HepG2 (cell line): Measurements from ENCODE around the gene KDM7A. TPM values are rescaled to one million over a fixed set of nuclear protein-coding genes. Genes with fewer than 3 reads are reported as not detected.
A peak's percentile ranks its signal among the peaks of the same experiment; 100 is the strongest.

Experiments used
- HOXA9 ChIP-seq: sonication (generic); formaldehyde crosslinking; IDR thresholded peaks from 2 replicates; pipeline ENCODE4 v1.8.1; 2022; ENCODE audit warnings: missing genetic modification reagents, mild to moderate bottlenecking, moderate library complexity, borderline replicate concordance
- ISL2 ChIP-seq: sonication (generic); formaldehyde crosslinking; IDR thresholded peaks from 2 replicates; pipeline ENCODE4 v1.5.0; 2020; ENCODE audit warnings: missing genetic modification reagents
- MATR3 ChIP-seq: sonication (generic); formaldehyde crosslinking; IDR thresholded peaks from 2 replicates; pipeline ENCODE4 v1.4.0; 2020; ENCODE audit warnings: missing genetic modification reagents
- NFIC ChIP-seq: IDR thresholded peaks from 2 replicates; pipeline ENCODE4 v1.6.1; 2012; ENCODE audit warnings: mild to moderate bottlenecking, low read length, inconsistent platforms
- NR1H2 ChIP-seq: sonication (generic); formaldehyde crosslinking; IDR thresholded peaks from 2 replicates; pipeline ENCODE4 v1.8.1; 2022; ENCODE audit warnings: low read depth, missing genetic modification reagents, borderline replicate concordance
- POLR2A ChIP-seq, 2 experiments: IDR thresholded peaks; 2 replicates each; pipeline ENCODE4 v1.6.1; 2011; ENCODE audit warnings: low read depth in 2 of 2, low read length in 2 of 2, mild to moderate bottlenecking in 1 of 2, moderate library complexity in 1 of 2; ENCODE audit not compliant: insufficient read depth in 1 of 2
- TCF12 ChIP-seq, 2 experiments: fragments of 450-650 bp in 1 of 2; sonication (generic) in 1 of 2; formaldehyde crosslinking in 1 of 2; IDR thresholded peaks; 2 replicates each; pipeline versions ENCODE4 v1.6.1 to v1.8.0; 2017 to 2022; ENCODE audit warnings: antibody characterized with exemption in 1 of 2, mild to moderate bottlenecking in 1 of 2, missing genetic modification reagents in 1 of 2, moderate library complexity in 1 of 2
- ZBTB7B ChIP-seq: sonication (generic); formaldehyde crosslinking; IDR thresholded peaks from 2 replicates; pipeline ENCODE4 v1.4.0; 2020; ENCODE audit warnings: missing genetic modification reagents
- ZFP41 ChIP-seq: sonication (generic); formaldehyde crosslinking; IDR thresholded peaks from 2 replicates; pipeline ENCODE4 v1.4.0; 2020; ENCODE audit warnings: mild to moderate bottlenecking, missing genetic modification reagents, borderline replicate concordance
- ZFYVE20 ChIP-seq: sonication (generic); formaldehyde crosslinking; IDR thresholded peaks from 2 replicates; pipeline ENCODE4 v1.8.0; 2023; ENCODE audit warnings: low read depth, mild to moderate bottlenecking, moderate library complexity, missing genetic modification reagents, borderline replicate concordance
- ZNF121 ChIP-seq: sonication (generic); formaldehyde crosslinking; IDR thresholded peaks from 2 replicates; pipeline ENCODE4 v1.5.0; 2020; ENCODE audit warnings: mild to moderate bottlenecking, missing genetic modification reagents
- ZNF446 ChIP-seq: sonication (generic); formaldehyde crosslinking; IDR thresholded peaks from 2 replicates; pipeline ENCODE4 v1.5.0; 2020; ENCODE audit warnings: mild to moderate bottlenecking, missing genetic modification reagents
- ZNF616 ChIP-seq: sonication (generic); formaldehyde crosslinking; IDR thresholded peaks from 2 replicates; pipeline ENCODE4 v1.5.0; 2020; ENCODE audit warnings: low read depth, mild to moderate bottlenecking, missing genetic modification reagents
- polyA plus RNA-seq, 8 experiments: library from polyadenylated mRNA; depleted of rRNA in 3 of 8; stranded (reverse) in 7 of 8; unstranded in 1 of 8; fragments of >200 nt; fragmentation: Illumina TruSeq in 4 of 8; extraction: Trizol in 4 of 8; gene quantifications; 2 replicates each; pipeline versions ENCODE4 v1.2.1 to v1.2.3, GENCODE V29; 2011 to 2016; ENCODE audit warnings: low read depth in 4 of 8, missing spikeins in 1 of 8, mixed read lengths in 1 of 8; ENCODE audit not compliant: insufficient read depth in 1 of 8
- total RNA-seq, 5 experiments: library from RNA; depleted of rRNA; stranded (reverse); fragments of >200 nt; fragmentation: Illumina TruSeq; extraction: Trizol; gene quantifications; 2 replicates each; pipeline ENCODE4 v1.2.3, GENCODE V29; 2016; ENCODE audit warnings: low read depth in 1 of 5
- TF ChIP-seq, protein P1 (sequence below): sonication (generic); formaldehyde crosslinking; IDR thresholded peaks from 2 replicates; pipeline ENCODE4 v1.4.0; 2020; ENCODE audit warnings: mild to moderate bottlenecking, low read depth, missing genetic modification reagents
- TF ChIP-seq, protein P2 (sequence below): sonication (generic); formaldehyde crosslinking; IDR thresholded peaks from 2 replicates; pipeline ENCODE4 v1.4.0; 2020; ENCODE audit warnings: missing genetic modification reagents
- TF ChIP-seq, protein P3 (sequence below): sonication (generic); formaldehyde crosslinking; IDR thresholded peaks from one replicate; pipeline ENCODE4 v1.5.1; 2020; ENCODE audit warnings: mild to moderate bottlenecking, missing genetic modification reagents; ENCODE audit errors: not compliant biosample characterization

Gene KDM7A
- total and polyA plus RNA-seq, 2 of the 13 experiments (the other 11 are each of a cell fraction or from before 2014, with no cell fraction given): 10.8 to 16.8 TPM

DNA sequence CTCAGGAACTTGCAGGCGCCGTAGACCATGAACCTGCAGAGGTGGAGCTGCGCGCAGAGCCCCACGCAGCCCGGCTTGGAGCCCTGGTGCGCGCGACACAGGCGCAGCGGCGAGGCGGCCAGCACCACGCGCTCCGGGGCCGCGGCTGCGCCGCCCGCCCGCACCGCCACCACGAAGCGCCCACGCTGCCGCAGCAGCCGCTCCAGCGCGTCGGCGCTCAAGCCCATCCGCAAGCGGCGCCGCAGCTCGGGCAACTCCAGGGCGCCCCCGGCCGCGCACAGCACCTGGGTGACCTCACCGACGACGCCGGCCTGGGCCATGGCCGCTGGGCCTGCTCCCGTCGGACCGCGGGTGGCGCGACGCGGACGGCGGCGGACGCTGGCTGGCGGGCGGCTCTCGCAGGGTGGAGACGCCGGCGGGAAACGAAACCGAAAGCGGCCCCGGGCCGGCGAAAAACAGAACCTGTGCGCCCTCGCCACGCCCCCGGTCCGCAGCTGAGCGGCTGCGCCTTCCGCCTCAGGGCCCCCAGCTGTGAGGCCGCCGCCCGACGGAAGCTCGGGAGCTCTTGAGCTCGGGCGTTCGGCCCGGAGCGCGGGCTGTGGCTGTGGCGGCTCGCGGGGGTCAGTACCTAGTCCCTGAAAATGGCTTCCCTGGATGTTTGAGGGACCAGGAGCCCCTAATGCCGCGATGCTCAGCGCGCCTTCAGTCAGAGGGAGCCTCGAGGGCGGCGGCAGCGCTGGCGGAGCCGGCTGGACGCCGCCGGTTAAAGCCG, 114.1 kb downstream of the KDM7A start, which contains the start of gene PARP12 (continued):
- TF ChIP-seq, protein P1, sequence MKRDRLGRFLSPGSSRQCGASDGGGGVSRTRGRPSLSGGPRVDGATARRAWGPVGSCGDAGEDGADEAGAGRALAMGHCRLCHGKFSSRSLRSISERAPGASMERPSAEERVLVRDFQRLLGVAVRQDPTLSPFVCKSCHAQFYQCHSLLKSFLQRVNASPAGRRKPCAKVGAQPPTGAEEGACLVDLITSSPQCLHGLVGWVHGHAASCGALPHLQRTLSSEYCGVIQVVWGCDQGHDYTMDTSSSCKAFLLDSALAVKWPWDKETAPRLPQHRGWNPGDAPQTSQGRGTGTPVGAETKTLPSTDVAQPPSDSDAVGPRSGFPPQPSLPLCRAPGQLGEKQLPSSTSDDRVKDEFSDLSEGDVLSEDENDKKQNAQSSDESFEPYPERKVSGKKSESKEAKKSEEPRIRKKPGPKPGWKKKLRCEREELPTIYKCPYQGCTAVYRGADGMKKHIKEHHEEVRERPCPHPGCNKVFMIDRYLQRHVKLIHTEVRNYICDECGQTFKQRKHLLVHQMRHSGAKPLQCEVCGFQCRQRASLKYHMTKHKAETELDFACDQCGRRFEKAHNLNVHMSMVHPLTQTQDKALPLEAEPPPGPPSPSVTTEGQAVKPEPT (CRISPR knock-in tag): no peak
- TF ChIP-seq ZBTB7B (CRISPR knock-in tag) (no peak), ZNF446 (CRISPR knock-in tag) (0 out of 2 replicates have a peak, but pooled peaks have one; percentile 21), ZFYVE20 (CRISPR knock-in tag) (no peak), MATR3 (CRISPR knock-in tag) (no peak), HOXA9 (CRISPR knock-in tag) (no peak), POLR2A (IDR thresholded peaks at IDR 0.05; ENCODE audit: insufficient read depth in 1 of 2, low read depth in 2 of 2, low read length in 2 of 2) (peak in 1 of 2 experiments; percentile 34; a peak in 2 of 4 replicates), NR1H2 (CRISPR knock-in tag) (no peak), ZNF616 (CRISPR knock-in tag) (peak; percentile 80; the same call in 1 of the 2 replicates), ZNF121 (no peak; the same call in 1 of the 2 replicates), TCF12 (IDR thresholded peaks at IDR 0.05) (no peak), TCF12 (CRISPR knock-in tag; IDR thresholded peaks at IDR 0.05) (no peak), NFIC (no peak), ISL2 (CRISPR knock-in tag) (no peak), ZFP41 (CRISPR knock-in tag) (no peak)
- TF ChIP-seq, protein P2, sequence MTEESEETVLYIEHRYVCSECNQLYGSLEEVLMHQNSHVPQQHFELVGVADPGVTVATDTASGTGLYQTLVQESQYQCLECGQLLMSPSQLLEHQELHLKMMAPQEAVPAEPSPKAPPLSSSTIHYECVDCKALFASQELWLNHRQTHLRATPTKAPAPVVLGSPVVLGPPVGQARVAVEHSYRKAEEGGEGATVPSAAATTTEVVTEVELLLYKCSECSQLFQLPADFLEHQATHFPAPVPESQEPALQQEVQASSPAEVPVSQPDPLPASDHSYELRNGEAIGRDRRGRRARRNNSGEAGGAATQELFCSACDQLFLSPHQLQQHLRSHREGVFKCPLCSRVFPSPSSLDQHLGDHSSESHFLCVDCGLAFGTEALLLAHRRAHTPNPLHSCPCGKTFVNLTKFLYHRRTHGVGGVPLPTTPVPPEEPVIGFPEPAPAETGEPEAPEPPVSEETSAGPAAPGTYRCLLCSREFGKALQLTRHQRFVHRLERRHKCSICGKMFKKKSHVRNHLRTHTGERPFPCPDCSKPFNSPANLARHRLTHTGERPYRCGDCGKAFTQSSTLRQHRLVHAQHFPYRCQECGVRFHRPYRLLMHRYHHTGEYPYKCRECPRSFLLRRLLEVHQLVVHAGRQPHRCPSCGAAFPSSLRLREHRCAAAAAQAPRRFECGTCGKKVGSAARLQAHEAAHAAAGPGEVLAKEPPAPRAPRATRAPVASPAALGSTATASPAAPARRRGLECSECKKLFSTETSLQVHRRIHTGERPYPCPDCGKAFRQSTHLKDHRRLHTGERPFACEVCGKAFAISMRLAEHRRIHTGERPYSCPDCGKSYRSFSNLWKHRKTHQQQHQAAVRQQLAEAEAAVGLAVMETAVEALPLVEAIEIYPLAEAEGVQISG (CRISPR knock-in tag): peak; percentile 73
- TF ChIP-seq, protein P3, sequence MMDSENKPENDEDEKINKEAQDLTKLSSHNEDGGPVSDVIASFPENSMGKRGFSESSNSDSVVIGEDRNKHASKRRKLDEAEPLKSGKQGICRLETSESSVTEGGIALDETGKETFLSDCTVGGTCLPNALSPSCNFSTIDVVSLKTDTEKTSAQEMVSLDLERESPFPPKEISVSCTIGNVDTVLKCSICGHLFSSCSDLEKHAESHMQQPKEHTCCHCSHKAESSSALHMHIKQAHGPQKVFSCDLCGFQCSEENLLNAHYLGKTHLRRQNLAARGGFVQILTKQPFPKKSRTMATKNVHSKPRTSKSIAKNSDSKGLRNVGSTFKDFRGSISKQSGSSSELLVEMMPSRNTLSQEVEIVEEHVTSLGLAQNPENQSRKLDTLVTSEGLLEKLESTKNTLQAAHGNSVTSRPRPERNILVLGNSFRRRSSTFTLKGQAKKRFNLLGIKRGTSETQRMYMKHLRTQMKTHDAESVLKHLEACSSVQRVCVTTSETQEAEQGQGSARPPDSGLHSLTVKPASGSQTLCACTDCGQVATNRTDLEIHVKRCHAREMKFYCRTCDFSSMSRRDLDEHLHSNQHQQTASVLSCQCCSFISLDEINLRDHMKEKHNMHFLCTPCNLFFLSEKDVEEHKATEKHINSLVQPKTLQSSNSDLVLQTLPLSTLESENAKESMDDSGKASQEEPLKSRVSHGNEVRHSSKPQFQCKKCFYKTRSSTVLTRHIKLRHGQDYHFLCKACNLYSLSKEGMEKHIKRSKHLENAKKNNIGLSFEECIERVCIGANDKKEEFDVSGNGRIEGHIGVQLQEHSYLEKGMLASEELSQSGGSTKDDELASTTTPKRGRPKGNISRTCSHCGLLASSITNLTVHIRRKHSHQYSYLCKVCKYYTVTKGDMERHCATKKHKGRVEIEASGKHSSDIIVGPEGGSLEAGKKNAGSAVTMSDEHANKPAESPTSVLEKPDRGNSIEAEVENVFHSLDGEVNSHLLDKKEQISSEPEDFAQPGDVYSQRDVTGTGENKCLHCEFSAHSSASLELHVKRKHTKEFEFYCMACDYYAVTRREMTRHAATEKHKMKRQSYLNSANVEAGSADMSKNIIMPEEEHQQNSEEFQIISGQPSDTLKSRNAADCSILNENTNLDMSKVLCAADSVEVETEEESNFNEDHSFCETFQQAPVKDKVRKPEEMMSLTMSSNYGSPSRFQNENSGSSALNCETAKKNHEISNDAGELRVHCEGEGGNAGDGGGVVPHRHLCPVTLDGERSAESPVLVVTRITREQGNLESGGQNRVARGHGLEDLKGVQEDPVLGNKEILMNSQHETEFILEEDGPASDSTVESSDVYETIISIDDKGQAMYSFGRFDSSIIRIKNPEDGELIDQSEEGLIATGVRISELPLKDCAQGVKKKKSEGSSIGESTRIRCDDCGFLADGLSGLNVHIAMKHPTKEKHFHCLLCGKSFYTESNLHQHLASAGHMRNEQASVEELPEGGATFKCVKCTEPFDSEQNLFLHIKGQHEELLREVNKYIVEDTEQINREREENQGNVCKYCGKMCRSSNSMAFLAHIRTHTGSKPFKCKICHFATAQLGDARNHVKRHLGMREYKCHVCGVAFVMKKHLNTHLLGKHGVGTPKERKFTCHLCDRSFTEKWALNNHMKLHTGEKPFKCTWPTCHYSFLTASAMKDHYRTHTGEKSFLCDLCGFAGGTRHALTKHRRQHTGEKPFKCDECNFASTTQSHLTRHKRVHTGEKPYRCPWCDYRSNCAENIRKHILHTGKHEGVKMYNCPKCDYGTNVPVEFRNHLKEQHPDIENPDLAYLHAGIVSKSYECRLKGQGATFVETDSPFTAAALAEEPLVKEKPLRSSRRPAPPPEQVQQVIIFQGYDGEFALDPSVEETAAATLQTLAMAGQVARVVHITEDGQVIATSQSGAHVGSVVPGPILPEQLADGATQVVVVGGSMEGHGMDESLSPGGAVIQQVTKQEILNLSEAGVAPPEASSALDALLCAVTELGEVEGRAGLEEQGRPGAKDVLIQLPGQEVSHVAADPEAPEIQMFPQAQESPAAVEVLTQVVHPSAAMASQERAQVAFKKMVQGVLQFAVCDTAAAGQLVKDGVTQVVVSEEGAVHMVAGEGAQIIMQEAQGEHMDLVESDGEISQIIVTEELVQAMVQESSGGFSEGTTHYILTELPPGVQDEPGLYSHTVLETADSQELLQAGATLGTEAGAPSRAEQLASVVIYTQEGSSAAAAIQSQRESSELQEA: no peak
